Keratinocyte (primary cell): Measurements from ENCODE around the gene VPS41. TPM values are rescaled to one million over a fixed set of nuclear protein-coding genes. Genes with fewer than 3 reads are reported as not detected.

Experiments
- DNase-seq: peaks from one replicate; pipeline ENCODE4 v3.0.0-alpha.2; 2011; ENCODE audit warnings: low read depth, missing footprints, low spot score
- FAIRE-seq: peaks from 2 replicates; lab custom pipeline; 2011; peaks lifted over from hg19 to GRCh38; lab: Jason Lieb, UNC
- H2AFZ ChIP-seq: 2 replicates; pipeline ENCODE4 v1.6.0; 2012; ENCODE audit warnings: low read length, control low read depth, inconsistent platforms; ENCODE audit not compliant: control insufficient read depth
- H3K27ac ChIP-seq: 2 replicates; pipeline ENCODE4 v1.5.1; 2011; ENCODE audit warnings: low read length; ENCODE audit not compliant: control insufficient read depth, insufficient read depth
- H3K27me3 ChIP-seq: 3 replicates; pipeline ENCODE4 v1.6.0; 2011; ENCODE audit warnings: low read length; ENCODE audit not compliant: control insufficient read depth, insufficient read depth; ENCODE audit errors: extremely low read depth
- H3K36me3 ChIP-seq, 2 experiments: 2 replicates in 1 of 2; 3 replicates in 1 of 2; pipeline ENCODE4 v1.5.1; 2011; ENCODE audit warnings: low read length in 2 of 2, mild to moderate bottlenecking in 1 of 2; ENCODE audit not compliant: control insufficient read depth in 2 of 2, insufficient read depth in 2 of 2; ENCODE audit errors: extremely low read depth in 1 of 2
- H3K4me1 ChIP-seq: 3 replicates; pipeline ENCODE4 v1.5.1; 2011; ENCODE audit warnings: low read length; ENCODE audit not compliant: control insufficient read depth, insufficient read depth; ENCODE audit errors: extremely low read depth
- H3K4me2 ChIP-seq: 3 replicates; pipeline ENCODE4 v1.6.0; 2011; ENCODE audit warnings: low read depth, low read length; ENCODE audit not compliant: control insufficient read depth, insufficient read depth; ENCODE audit errors: extremely low read depth
- H3K4me3 ChIP-seq, 3 experiments: fragments of 200-600 bp in 1 of 3; sonication (generic) in 1 of 3; 2 replicates in 2 of 3; 3 replicates in 1 of 3; pipeline ENCODE4 v1.5.1; 2011 to 2016; ENCODE audit warnings: low read length in 3 of 3, mild to moderate bottlenecking in 3 of 3, control low read depth in 2 of 3, inconsistent platforms in 1 of 3, low read depth in 1 of 3, mixed read lengths in 1 of 3, mixed run types in 1 of 3, moderate library complexity in 1 of 3; ENCODE audit not compliant: control insufficient read depth in 2 of 3, insufficient read depth in 2 of 3; ENCODE audit errors: extremely low read depth in 1 of 3
- H3K79me2 ChIP-seq: 2 replicates; pipeline ENCODE4 v1.6.0; 2012; ENCODE audit warnings: low read length; ENCODE audit not compliant: control insufficient read depth, insufficient read depth
- H3K9ac ChIP-seq: 3 replicates; pipeline ENCODE4 v1.6.0; 2011; ENCODE audit warnings: low read length; ENCODE audit not compliant: control insufficient read depth, insufficient read depth; ENCODE audit errors: extremely low read depth
- H3K9me1 ChIP-seq: 3 replicates; pipeline ENCODE4 v1.6.0; 2011; ENCODE audit warnings: low read length; ENCODE audit not compliant: control insufficient read depth, insufficient read depth; ENCODE audit errors: extremely low read depth
- H3K9me3 ChIP-seq: 2 replicates; pipeline ENCODE4 v1.5.1; 2012; ENCODE audit warnings: low read depth, low read length; ENCODE audit not compliant: control insufficient read depth
- H4K20me1 ChIP-seq: 3 replicates; pipeline ENCODE4 v1.6.0; 2011; ENCODE audit warnings: low read length; ENCODE audit not compliant: control insufficient read depth, insufficient read depth; ENCODE audit errors: extremely low read depth
- EZH2 ChIP-seq: IDR thresholded peaks from one replicate; pipeline ENCODE4 v1.6.1; 2012; ENCODE audit warnings: inconsistent platforms, mild to moderate bottlenecking, low read length, moderate library complexity
- dilution Hi-C: fragments of 300-500 bp; cut with MboI; formaldehyde crosslinking; loops from one replicate; pipeline ENCODE4 v1.7.0; 2020; ENCODE audit warnings: low sequenced_read_pairs; ENCODE audit not compliant: extremely low pct_ligation_motif_present
- polyA plus RNA-seq, 5 experiments: library from polyadenylated mRNA; depleted of rRNA in 3 of 5; stranded (reverse) in 3 of 5; stranded (forward) in 1 of 5; unstranded in 1 of 5; fragments of >200 nt; gene quantifications; 1 replicate in 1 of 5; 2 replicates in 3 of 5; 3 replicates in 1 of 5; pipeline versions ENCODE4 v1.2.1 to v1.2.3, GENCODE V29; 2011 to 2012; ENCODE audit warnings: missing spikeins in 2 of 5, low read depth in 1 of 5, low replicate concordance in 1 of 5
- TF ChIP-seq, protein P1 (sequence below), 3 experiments: IDR thresholded peaks in 1 of 3; conservative IDR thresholded peaks in 1 of 3; optimal IDR thresholded peaks in 1 of 3; 2 replicates in 2 of 3; 3 replicates in 1 of 3; pipeline versions ENCODE3 to v1.5.1; 2011; ENCODE audit warnings: low read length in 3 of 3, mild to moderate bottlenecking in 3 of 3, moderate library complexity in 2 of 3, control low read depth in 1 of 3, inconsistent platforms in 1 of 3; ENCODE audit not compliant: insufficient read depth in 2 of 3; ENCODE audit errors: extremely low read depth in 1 of 3

Gene VPS41
- polyA plus RNA-seq, 1 donor (not counting 4 experiments of a cell fraction or from before 2014, with no cell fraction given): 38.1 TPM

DNA sequence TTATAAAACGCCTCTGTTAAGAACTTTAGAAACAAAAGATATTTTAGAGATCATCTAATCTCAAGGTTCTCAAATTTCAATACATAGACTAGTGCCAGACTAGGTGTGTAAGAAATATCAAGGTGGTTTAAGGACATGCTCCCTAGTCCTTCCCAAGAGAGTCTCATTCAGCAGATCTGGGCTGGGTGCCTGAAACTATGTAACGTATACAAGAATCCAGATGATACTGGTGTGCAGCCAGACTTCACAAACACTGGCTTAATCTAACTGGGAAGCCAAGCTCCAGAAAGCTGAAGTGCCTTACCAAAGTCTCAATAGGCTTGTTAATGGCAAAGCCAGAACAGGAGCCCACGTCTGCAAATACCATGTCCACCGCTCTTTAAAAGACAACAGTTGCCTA, 172.9 kb downstream of the VPS41 start:
- H3K36me3 ChIP-seq: peaks cover 0 to 5% of the 10 kb centered on the region in 2 experiments
- H3K4me2 ChIP-seq: no peak overlapping the region
- dilution Hi-C loops: no loop called here
- no peaks in the 10 kb centered on the region for H3K79me2 ChIP-seq
- H2AFZ ChIP-seq: no peak overlapping the region
- no peaks in the 10 kb centered on the region for H4K20me1 ChIP-seq
- H3K9me1 ChIP-seq: no peaks in the 10 kb centered on the region
- H3K27me3 ChIP-seq: no peaks in the 10 kb centered on the region
- no peak for DNase-seq
- TF ChIP-seq, protein P1, sequence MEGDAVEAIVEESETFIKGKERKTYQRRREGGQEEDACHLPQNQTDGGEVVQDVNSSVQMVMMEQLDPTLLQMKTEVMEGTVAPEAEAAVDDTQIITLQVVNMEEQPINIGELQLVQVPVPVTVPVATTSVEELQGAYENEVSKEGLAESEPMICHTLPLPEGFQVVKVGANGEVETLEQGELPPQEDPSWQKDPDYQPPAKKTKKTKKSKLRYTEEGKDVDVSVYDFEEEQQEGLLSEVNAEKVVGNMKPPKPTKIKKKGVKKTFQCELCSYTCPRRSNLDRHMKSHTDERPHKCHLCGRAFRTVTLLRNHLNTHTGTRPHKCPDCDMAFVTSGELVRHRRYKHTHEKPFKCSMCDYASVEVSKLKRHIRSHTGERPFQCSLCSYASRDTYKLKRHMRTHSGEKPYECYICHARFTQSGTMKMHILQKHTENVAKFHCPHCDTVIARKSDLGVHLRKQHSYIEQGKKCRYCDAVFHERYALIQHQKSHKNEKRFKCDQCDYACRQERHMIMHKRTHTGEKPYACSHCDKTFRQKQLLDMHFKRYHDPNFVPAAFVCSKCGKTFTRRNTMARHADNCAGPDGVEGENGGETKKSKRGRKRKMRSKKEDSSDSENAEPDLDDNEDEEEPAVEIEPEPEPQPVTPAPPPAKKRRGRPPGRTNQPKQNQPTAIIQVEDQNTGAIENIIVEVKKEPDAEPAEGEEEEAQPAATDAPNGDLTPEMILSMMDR (optimal IDR thresholded peaks at IDR 0.05 in 1 of 3, IDR thresholded peaks at IDR 0.05 in 1 of 3, conservative IDR thresholded peaks at IDR 0.05 in 1 of 3; ENCODE audit: extremely low read depth in 1 of 3, insufficient read depth in 2 of 3, low read length in 3 of 3): no peak
- TF ChIP-seq EZH2: no peak
- no peak overlapping the region for H3K27ac ChIP-seq
- H3K4me1 ChIP-seq: no peaks in the 10 kb centered on the region
- FAIRE-seq: no peak
- no peak overlapping the region for H3K4me3 ChIP-seq
- no peak overlapping the region for H3K9ac ChIP-seq
- no peaks in the 10 kb centered on the region for H3K9me3 ChIP-seq

DNA sequence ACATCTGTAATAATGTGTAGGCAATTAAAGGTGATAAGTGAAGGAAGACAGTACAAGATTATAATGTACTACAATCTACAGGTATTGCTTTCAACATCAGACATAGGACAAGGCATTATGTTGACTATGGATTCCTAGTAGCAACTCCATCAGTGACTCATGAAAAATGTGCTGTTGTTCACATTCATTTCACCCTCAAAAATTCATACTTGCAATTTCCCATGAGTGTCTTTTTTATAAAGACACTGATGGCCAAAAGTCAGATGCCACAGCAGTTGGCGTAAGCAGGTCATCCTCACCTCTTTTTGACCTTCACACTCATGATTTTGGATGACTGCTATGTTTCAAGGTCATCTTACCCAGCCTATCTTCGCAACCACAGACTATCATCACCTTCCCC, 177.8 kb downstream of the VPS41 start:
- no peak overlapping the region for H3K4me3 ChIP-seq
- no peak overlapping the region for H3K9ac ChIP-seq
- TF ChIP-seq, protein P1 (optimal IDR thresholded peaks at IDR 0.05 in 1 of 3, IDR thresholded peaks at IDR 0.05 in 1 of 3, conservative IDR thresholded peaks at IDR 0.05 in 1 of 3; ENCODE audit: extremely low read depth in 1 of 3, insufficient read depth in 2 of 3, low read length in 3 of 3): no peak
- no peak for TF ChIP-seq EZH2
- dilution Hi-C loops: no loop called here
- H3K9me3 ChIP-seq: no peaks in the 10 kb centered on the region
- no peak overlapping the region for H3K4me2 ChIP-seq
- no peak overlapping the region for H3K27ac ChIP-seq
- FAIRE-seq (no peak), DNase-seq (no peak)
- peaks cover 2 to 9% of the 10 kb centered on the region in 2 experiments for H3K36me3 ChIP-seq
- no peaks in the 10 kb centered on the region for H3K27me3 ChIP-seq
- no peaks in the 10 kb centered on the region for H3K4me1 ChIP-seq
- no peaks in the 10 kb centered on the region for H3K79me2 ChIP-seq
- H2AFZ ChIP-seq: no peak overlapping the region
- no peaks in the 10 kb centered on the region for H4K20me1 ChIP-seq
- no peaks in the 10 kb centered on the region for H3K9me1 ChIP-seq
